H1 (cell line): Measurements from ENCODE around the gene RTN3. TPM values are rescaled to one million over a fixed set of nuclear protein-coding genes. Genes with fewer than 3 reads are reported as not detected.

Experiments
- CHD2 ChIP-seq: IDR thresholded peaks from 2 replicates; pipeline ENCODE4 v1.6.1; 2012; ENCODE audit warnings: low read length, improper control_type of control experiment
- POU5F1 ChIP-seq: IDR thresholded peaks from 2 replicates; pipeline ENCODE4 v1.6.1; 2011; ENCODE audit warnings: low read depth, mild to moderate bottlenecking, low read length, moderate library complexity
- SUZ12 ChIP-seq: fragments of 200-600 bp; sonication (generic); IDR thresholded peaks from 2 replicates; pipeline ENCODE4 v1.6.1; 2012; ENCODE audit warnings: mild to moderate bottlenecking, inconsistent platforms, low read length, moderate library complexity, mixed read lengths
- ZNF274 ChIP-seq: IDR thresholded peaks from 2 replicates; pipeline ENCODE4 v1.7.0; 2012; ENCODE audit warnings: low read length, borderline replicate concordance; ENCODE audit errors: extremely low read depth
- polyA plus RNA-seq, 7 experiments: library from polyadenylated mRNA; depleted of rRNA in 3 of 7; stranded (reverse) in 5 of 7; unstranded in 2 of 7; fragments of >200 nt in 5 of 7; fragments of 200-250 nt in 2 of 7; gene quantifications; 1 replicate in 5 of 7; 2 replicates in 1 of 7; 4 replicates in 1 of 7; pipeline versions ENCODE4 v1.2.1 to v1.2.3, GENCODE V29; 2011 to 2013; ENCODE audit warnings: missing spikeins in 2 of 7, mixed read lengths in 2 of 7
- total RNA-seq: library from RNA; stranded (reverse); fragmentation: NEBNext Ultra II Directional; extraction: Animal tissue kit (Norgen Biotek cat#: 25700); gene quantifications from 2 replicates; pipeline ENCODE4 v1.2.1, GENCODE V29; 2021

The RTN3 gene
- total and polyA plus RNA-seq, 2 of the 8 experiments (the other 6 are each of a cell fraction or from before 2014, with no cell fraction given), result 160 to 203 TPM

DNA sequence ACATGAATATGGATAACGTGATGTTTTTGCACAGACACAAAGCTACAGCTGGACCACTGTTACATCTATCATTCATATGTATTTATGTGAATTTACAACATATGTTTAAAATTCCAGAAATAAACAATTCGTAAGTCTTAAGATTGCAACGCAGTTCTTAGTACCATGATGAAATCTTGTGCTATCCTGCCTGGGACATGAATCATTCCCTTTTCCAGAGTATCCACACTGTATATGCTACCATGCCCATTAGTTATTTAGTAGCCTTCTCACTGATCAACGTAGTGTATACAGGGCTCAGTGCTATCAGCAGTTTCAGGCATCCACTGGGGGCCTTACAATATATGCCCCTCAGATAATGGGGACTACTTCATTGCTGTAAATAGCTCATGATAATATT is 14.4 kb upstream of the RTN3 start (continued):
- TF ChIP-seq POU5F1, result no peak
- TF ChIP-seq CHD2, result no peak
- no peak for TF ChIP-seq SUZ12
- TF ChIP-seq ZNF274, result no peak
- TF ChIP-seq, all 59 proteins: peak for 0
